NB4 (cell line): ENCODE results near the gene SIM2.

Experiments used
- DNase-seq: peaks from one replicate; pipeline ENCODE4 v3.0.0; 2010; ENCODE audit warnings: low read depth
- H3K4me3 ChIP-seq: one replicate; pipeline ENCODE4 v1.5.1; 2011; ENCODE audit warnings: mild to moderate bottlenecking, low read depth, low read length, moderate library complexity
- CTCF ChIP-seq: IDR thresholded peaks from one replicate; pipeline ENCODE4 v1.5.1; 2012; ENCODE audit warnings: low read depth, low read length
- MAX ChIP-seq: IDR thresholded peaks from 2 replicates; pipeline ENCODE4 v1.6.1; 2011; ENCODE audit warnings: low read depth, low read length
- MYC ChIP-seq: IDR thresholded peaks from 2 replicates; pipeline ENCODE4 v1.6.1; 2011; ENCODE audit warnings: low read depth, low read length
- POLR2A ChIP-seq: IDR thresholded peaks from 2 replicates; pipeline ENCODE4 v1.6.1; 2011; ENCODE audit warnings: mild to moderate bottlenecking; ENCODE audit not compliant: insufficient read length; ENCODE audit errors: extremely low read depth

Gene SIM2

GRCh38 chr21:36707763-36708285 is 8.9 kb downstream of the SIM2 start:
- no peak overlapping the region for H3K4me3 ChIP-seq
- no peak for DNase-seq
- no peak for TF ChIP-seq MAX
- TF ChIP-seq POLR2A: no peak
- no peak for TF ChIP-seq MYC
- no peak for TF ChIP-seq CTCF

GRCh38 chr21:36708286-36709029 is 9.5 kb downstream of the SIM2 start:
- no peak for DNase-seq
- TF ChIP-seq MAX: no peak
- no peak for TF ChIP-seq POLR2A
- no peak for TF ChIP-seq CTCF
- TF ChIP-seq MYC: no peak
- H3K4me3 ChIP-seq: no peak overlapping the region

- no peak for DNase-seq
- TF ChIP-seq MAX (no peak), POLR2A (no peak), CTCF (no peak), MYC (no peak)
- H3K4me3 ChIP-seq: no peak overlapping the region
These were observed 10.3 kb downstream of the SIM2 start for GRCh38 chr21:36709030-36709867.

GRCh38 chr21:36709868-36710728 is 11.2 kb downstream of the SIM2 start:
- H3K4me3 ChIP-seq: no peak overlapping the region
- no peak for DNase-seq
- no peak for TF ChIP-seq CTCF
- TF ChIP-seq MYC: no peak
- TF ChIP-seq POLR2A: no peak
- TF ChIP-seq MAX: no peak

- peak; percentile 71 for DNase-seq
- H3K4me3 ChIP-seq: no peak overlapping the region
- TF ChIP-seq POLR2A (no peak), CTCF (no peak), MAX (no peak), MYC (no peak)
These were observed 11.8 kb downstream of the SIM2 start for GRCh38 chr21:36710729-36711048.
